Activated CD4-positive, alpha-beta T cell treated with anti-CD3 and anti-CD28 coated beads, Interleukin-10, Interleukin-2, amounts not matched to agents 100 ng/mL and 50 ng/mL, durations not matched to agents 16 hours and 8 hours (primary cell): ENCODE data around the gene IPO13.

Experiments used
- DNase-seq: peaks from one replicate; pipeline ENCODE4 v3.0.0-alpha.2; 2020

Gene IPO13

DNA sequence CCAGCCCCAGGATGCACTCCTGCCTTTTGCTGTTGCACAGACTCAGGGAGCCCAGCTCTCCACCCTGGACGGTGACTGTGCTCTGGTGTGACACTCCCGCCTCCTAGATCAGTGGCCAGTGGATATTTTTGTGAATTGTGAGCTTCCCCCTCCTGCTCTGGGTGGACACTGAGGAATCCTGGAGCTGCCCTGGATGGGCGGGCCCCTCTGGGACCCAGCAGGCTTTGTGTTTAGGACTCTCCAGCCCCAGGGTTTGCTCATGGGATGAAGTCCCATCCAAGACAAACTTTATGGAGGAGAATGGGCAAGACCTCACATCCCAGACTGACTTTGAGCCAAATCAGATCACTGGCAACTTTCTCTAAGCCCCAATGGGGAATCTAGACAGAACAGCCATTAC is 68.5 kb downstream of the IPO13 start:
- DNase-seq: no peak

DNA sequence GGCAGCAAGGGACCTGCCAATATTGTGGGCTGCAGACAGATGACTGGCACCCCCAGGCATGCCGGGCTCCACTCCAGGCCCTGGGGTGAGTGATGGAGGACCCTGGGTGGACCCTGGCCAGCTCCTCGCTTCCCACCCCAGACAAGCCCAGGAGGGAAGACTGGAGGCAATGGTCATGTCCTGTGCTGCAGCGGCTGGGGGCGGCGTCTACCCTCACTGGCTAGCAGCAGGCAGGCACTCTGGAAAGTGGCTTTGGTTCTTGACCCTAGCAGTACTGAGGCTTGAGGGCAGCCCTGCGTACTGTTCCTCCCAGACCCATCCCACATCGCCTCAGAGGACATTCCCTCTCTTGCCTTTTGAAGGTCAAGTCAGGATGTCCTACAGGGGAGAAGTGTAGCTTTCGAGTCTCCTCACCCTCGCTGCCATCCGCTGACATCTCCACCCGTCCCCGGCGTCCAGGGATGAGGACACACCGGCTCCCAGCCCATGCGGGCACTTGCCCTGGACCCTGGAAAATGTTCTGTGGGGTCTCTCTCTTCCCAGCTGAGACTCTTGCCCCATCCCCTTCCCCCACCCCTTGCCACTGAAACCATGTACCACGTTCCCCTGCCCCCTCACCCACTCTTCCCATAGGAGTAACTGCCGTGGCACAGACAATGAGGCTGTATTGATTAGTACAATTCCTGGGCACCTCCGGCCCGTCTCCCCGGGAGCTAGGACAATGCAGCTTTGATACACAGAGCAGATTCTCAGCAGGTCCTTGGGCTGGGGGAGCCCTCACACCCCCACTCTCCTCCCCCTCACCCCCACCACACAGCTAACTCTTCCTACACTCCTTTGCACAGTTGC is 69.5 kb downstream of the IPO13 start:
- DNase-seq: no peak

DNA sequence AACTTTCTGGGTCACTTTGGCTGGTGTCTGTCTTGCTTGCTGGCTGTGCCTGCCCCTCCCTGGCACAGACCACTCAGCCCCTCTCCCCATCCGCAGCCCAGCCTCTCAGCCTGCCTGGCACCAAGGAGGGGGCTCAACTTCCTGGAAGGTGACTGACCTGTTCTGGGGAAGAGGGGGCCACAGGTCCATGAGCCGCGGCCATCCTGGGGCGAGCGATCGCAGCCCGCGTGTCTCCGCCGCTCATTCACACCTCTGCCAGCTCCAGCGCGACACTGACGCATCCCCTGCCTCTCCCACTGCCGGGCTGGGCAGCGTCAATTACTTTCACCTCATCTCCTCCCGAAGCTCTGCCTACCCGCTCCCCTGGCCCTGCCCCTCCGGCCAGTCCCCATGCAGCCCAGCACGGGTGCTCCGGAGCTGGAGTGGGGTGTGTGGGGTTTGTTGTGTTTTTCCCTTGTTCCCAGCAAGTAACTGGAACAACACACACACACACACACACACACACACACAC is 70.2 kb downstream of the IPO13 start:
- no peak for DNase-seq
